ENCODE data around the gene PTGS1.
A peak's percentile ranks its signal among the peaks of the same experiment; 100 is the strongest.

PTGS1 gene

GRCh38 chr9:122338536-122338935 lies 32.3 kb upstream of the PTGS1 start:
- no peak overlapping the region for H3K4me3 ChIP-seq (ENCODE audit: low read depth, low read length)
- TF ChIP-seq CTCF (IDR thresholded peaks at IDR 0.05; ENCODE audit: insufficient read depth, low read depth, low read length, missing control alignments) = no peak
- no peak for DNase-seq (ENCODE audit: low read depth)

- TF ChIP-seq CTCF (IDR thresholded peaks at IDR 0.05; ENCODE audit: insufficient read depth, low read depth, low read length, missing control alignments) = no peak
- no peak for DNase-seq (ENCODE audit: low read depth)
- no peak overlapping the region for H3K4me3 ChIP-seq (ENCODE audit: low read depth, low read length)
These were observed 31.8 kb upstream of the PTGS1 start for GRCh38 chr9:122338994-122339393.

GRCh38 chr9:122339579-122339978 lies 31.2 kb upstream of the PTGS1 start:
- H3K4me3 ChIP-seq (ENCODE audit: low read depth, low read length) = no peak overlapping the region
- no peak for TF ChIP-seq CTCF (IDR thresholded peaks at IDR 0.05; ENCODE audit: insufficient read depth, low read depth, low read length, missing control alignments)
- no peak for DNase-seq (ENCODE audit: low read depth)

- no peak overlapping the region for H3K4me3 ChIP-seq (ENCODE audit: low read depth, low read length)
- no peak for DNase-seq (ENCODE audit: low read depth)
- no peak for TF ChIP-seq CTCF (IDR thresholded peaks at IDR 0.05; ENCODE audit: insufficient read depth, low read depth, low read length, missing control alignments)
These were observed 30.7 kb upstream of the PTGS1 start for GRCh38 chr9:122340161-122340560.

GRCh38 chr9:122342323-122343050 lies 28.3 kb upstream of the PTGS1 start:
- no peak for DNase-seq (ENCODE audit: low read depth)
- TF ChIP-seq CTCF (IDR thresholded peaks at IDR 0.05; ENCODE audit: insufficient read depth, low read depth, low read length, missing control alignments) = no peak
- H3K4me3 ChIP-seq (ENCODE audit: low read depth, low read length) = no peak overlapping the region

GRCh38 chr9:122346478-122347347 lies 24.1 kb upstream of the PTGS1 start:
- TF ChIP-seq CTCF (IDR thresholded peaks at IDR 0.05; ENCODE audit: insufficient read depth, low read depth, low read length, missing control alignments) = no peak
- DNase-seq (ENCODE audit: low read depth) = no peak
- peak overlapping the region; percentile 22 for H3K4me3 ChIP-seq (ENCODE audit: low read depth, low read length)
